HG02678 (cell line): ENCODE data around the gene RWDD4.

ENCODE experiments used
- ATAC-seq: cut with Tn5 transposase; IDR thresholded peaks from one replicate; pipeline ENCODE4 v1.9.1; 2021; ENCODE audit warnings: mild to moderate bottlenecking, moderate library complexity; ENCODE audit not compliant: unreplicated experiment

RWDD4 gene

GRCh38 chr4:183659029-183659871, at the start of gene RWDD4, which contains the start of gene TRAPPC11:
TSS of gene RWDD4 (minus strand) at chr4:183659185. CDS start at chr4:183658952, 233 bp downstream.
TSS of gene TRAPPC11 (plus strand) at chr4:183659293. CDS start at chr4:183663868, 4,575 bp downstream.
- ATAC-seq: peak; percentile 99

GRCh38 chr4:183702492-183702891, 43.5 kb upstream of the RWDD4 start:
- ATAC-seq: no peak

GRCh38 chr4:183700407-183700806, 41.4 kb upstream of the RWDD4 start:
- ATAC-seq: no peak

GRCh38 chr4:183698909-183699308, 39.9 kb upstream of the RWDD4 start:
- no peak for ATAC-seq

GRCh38 chr4:183691897-183692296, 32.9 kb upstream of the RWDD4 start:
- no peak for ATAC-seq

GRCh38 chr4:183691006-183691405, 32.0 kb upstream of the RWDD4 start:
- no peak for ATAC-seq

- no peak for ATAC-seq
Observed at GRCh38 chr4:183688216-183688615, 29.2 kb upstream of the RWDD4 start.

GRCh38 chr4:183686461-183686860, 27.5 kb upstream of the RWDD4 start:
- no peak for ATAC-seq

GRCh38 chr4:183681119-183681518, 22.1 kb upstream of the RWDD4 start:
- no peak for ATAC-seq

GRCh38 chr4:183675625-183676024, 16.6 kb upstream of the RWDD4 start:
- no peak for ATAC-seq

- no peak for ATAC-seq
Observed at GRCh38 chr4:183674153-183674552, 15.2 kb upstream of the RWDD4 start.

GRCh38 chr4:183670960-183671555, 12.1 kb upstream of the RWDD4 start:
- ATAC-seq: no peak

GRCh38 chr4:183670251-183670650, 11.3 kb upstream of the RWDD4 start:
- ATAC-seq: no peak

- no peak for ATAC-seq
Observed at GRCh38 chr4:183666088-183666487, 7.1 kb upstream of the RWDD4 start.

- ATAC-seq: no peak
Observed at GRCh38 chr4:183659872-183660242, 872 bp upstream of the RWDD4 start.

GRCh38 chr4:183658362-183659028, 490 bp downstream of the RWDD4 start:
- ATAC-seq: peak; percentile 29

GRCh38 chr4:183657564-183657963, 1.4 kb downstream of the RWDD4 start:
- no peak for ATAC-seq

- no peak for ATAC-seq
Observed at GRCh38 chr4:183645326-183645725, 13.7 kb downstream of the RWDD4 start.

GRCh38 chr4:183639291-183639690, 19.7 kb downstream of the RWDD4 start:
- no peak for ATAC-seq

GRCh38 chr4:183638436-183638835, 20.5 kb downstream of the RWDD4 start:
- ATAC-seq: no peak

- no peak for ATAC-seq
Observed at GRCh38 chr4:183637461-183637860, 21.5 kb downstream of the RWDD4 start.

GRCh38 chr4:183636923-183637322, 22.1 kb downstream of the RWDD4 start:
- ATAC-seq: no peak
